ENCODE measurements around the gene UBE2D1. TPM values are rescaled to one million over a fixed set of nuclear protein-coding genes. Genes with fewer than 3 reads are reported as not detected.

UBE2D1 gene
- total RNA-seq, 1 donor from 2014 or later: 24.9 TPM

DNA sequence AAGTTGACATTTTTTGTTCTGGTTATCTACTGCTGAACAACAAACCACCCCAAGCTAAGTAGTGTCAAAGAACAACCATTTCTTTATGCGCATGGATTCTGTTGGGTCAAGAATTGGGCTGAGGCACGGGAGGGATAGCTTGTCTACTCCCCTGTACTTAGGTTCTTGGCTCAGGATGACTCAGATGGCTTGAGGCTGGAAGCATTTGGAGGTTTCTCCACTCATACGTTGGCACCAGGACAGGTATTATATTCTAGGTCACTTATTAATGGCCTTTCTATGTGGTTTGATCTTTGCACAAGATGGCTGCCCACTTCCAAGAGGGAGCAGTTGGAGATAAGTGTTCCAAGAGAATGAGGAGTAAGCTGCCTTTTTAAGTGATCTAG lies 38.6 kb downstream of the UBE2D1 start:
- Mint-ChIP-seq H3K27ac (ENCODE audit: unreplicated experiment) (no peak overlapping the region), H3K4me1 (no peaks in the 10 kb centered on the region), H3K27me3 (ENCODE audit: low read depth) (no peaks in the 10 kb centered on the region), H3K4me3 (no peak overlapping the region), H3K9me3 (no peaks in the 10 kb centered on the region), H3K36me3 (ENCODE audit: low read depth) (no peaks in the 10 kb centered on the region)
- TF ChIP-seq, protein P1, sequence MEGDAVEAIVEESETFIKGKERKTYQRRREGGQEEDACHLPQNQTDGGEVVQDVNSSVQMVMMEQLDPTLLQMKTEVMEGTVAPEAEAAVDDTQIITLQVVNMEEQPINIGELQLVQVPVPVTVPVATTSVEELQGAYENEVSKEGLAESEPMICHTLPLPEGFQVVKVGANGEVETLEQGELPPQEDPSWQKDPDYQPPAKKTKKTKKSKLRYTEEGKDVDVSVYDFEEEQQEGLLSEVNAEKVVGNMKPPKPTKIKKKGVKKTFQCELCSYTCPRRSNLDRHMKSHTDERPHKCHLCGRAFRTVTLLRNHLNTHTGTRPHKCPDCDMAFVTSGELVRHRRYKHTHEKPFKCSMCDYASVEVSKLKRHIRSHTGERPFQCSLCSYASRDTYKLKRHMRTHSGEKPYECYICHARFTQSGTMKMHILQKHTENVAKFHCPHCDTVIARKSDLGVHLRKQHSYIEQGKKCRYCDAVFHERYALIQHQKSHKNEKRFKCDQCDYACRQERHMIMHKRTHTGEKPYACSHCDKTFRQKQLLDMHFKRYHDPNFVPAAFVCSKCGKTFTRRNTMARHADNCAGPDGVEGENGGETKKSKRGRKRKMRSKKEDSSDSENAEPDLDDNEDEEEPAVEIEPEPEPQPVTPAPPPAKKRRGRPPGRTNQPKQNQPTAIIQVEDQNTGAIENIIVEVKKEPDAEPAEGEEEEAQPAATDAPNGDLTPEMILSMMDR (conservative IDR thresholded peaks at IDR 0.05): no peak
- DNase-seq (ENCODE audit: low read depth, low spot score): no peak

DNA sequence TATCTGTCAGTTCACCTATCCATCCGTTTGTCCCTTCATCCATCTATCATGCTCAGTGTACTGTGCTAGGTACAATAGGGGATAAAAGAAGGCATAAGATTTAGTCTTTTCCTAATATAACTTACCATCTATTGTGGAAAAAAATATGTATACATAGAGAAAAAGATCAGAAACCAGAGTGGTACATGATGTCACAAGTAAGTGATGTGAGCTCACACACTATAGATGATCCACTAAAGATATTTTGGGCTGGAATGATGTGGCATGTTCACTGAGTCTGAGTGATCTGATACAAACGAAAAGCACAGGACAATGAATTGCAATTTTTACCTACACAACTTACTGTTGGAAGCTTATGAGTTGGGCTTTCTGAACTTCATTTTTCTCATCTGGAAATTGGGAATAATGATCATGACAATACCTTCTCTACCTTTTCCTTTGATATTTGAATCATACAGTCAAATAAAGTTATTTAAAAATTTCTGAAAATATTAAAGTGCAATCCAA lies 47.7 kb downstream of the UBE2D1 start:
- Mint-ChIP-seq H3K4me3 (no peak overlapping the region), H3K9me3 (no peaks in the 10 kb centered on the region), H3K27ac (ENCODE audit: unreplicated experiment) (no peak overlapping the region), H3K27me3 (ENCODE audit: low read depth) (no peaks in the 10 kb centered on the region), H3K36me3 (ENCODE audit: low read depth) (no peaks in the 10 kb centered on the region), H3K4me1 (peaks cover 24% of the 10 kb centered on the region)
- DNase-seq (ENCODE audit: low read depth, low spot score): no peak
- TF ChIP-seq, protein P1 (conservative IDR thresholded peaks at IDR 0.05): no peak

DNA sequence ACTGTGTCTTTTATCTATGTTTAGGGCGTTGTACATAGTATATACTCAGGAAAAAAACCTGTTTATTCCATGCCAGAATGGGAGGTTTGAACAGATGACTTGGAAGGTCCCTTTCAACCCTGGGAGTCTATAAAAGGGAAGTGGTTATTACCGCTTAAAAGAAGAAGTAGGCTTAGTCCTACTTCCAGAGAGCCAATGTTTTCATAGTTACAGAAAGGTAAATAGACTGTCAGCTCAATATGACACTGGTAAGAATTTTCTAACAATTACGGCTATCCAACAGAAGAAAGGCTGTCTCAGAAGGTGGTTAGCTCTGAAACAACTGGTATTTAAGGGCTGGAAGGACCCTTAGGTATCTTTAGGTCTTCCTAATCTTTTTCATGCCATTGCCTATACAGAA lies 49.3 kb downstream of the UBE2D1 start:
- peaks cover 3% of the 10 kb centered on the region for H3K36me3 Mint-ChIP-seq (ENCODE audit: low read depth)
- no peak for DNase-seq (ENCODE audit: low read depth, low spot score)

DNA sequence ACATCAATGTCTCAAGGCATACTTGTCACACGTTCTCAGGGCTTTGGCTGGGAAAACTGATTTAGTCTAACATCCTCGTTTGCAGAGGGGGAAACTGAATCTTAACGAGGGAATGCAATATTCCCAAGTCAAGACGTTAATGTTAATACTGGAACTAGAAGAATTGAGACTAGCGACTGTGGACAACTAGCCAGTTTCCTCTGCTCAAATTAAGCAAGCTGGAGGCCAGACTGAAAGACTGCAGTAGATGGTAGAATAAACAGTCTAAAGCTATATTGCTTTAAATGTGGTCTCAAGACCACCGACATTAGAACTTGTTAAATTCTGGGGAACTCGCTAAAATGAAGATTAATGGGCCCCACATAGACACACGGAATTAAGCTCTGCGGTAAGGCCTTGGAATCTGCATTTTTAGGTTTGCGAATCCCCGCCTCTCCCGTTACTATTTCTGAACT lies 49.8 kb downstream of the UBE2D1 start:
- peak overlapping the region; percentile 99 for H3K4me3 Mint-ChIP-seq
- H3K4me1 Mint-ChIP-seq: peaks cover 27% of the 10 kb centered on the region
- H3K9me3 Mint-ChIP-seq: no peaks in the 10 kb centered on the region
- DNase-seq (ENCODE audit: low read depth, low spot score): no peak
- no peaks in the 10 kb centered on the region for H3K27me3 Mint-ChIP-seq (ENCODE audit: low read depth)
- TF ChIP-seq, protein P1 (conservative IDR thresholded peaks at IDR 0.05): no peak
- peaks cover 3% of the 10 kb centered on the region for H3K36me3 Mint-ChIP-seq (ENCODE audit: low read depth)
- H3K27ac Mint-ChIP-seq (ENCODE audit: unreplicated experiment): peak overlapping the region; percentile 99

More for the DNA sequence above, 49.3 kb downstream of the UBE2D1 start:
- no peaks in the 10 kb centered on the region for H3K27me3 Mint-ChIP-seq (ENCODE audit: low read depth)
- peak overlapping the region; percentile 99 for H3K4me3 Mint-ChIP-seq
- H3K9me3 Mint-ChIP-seq: no peaks in the 10 kb centered on the region
- TF ChIP-seq, protein P1 (conservative IDR thresholded peaks at IDR 0.05): no peak
- H3K4me1 Mint-ChIP-seq: peaks cover 24% of the 10 kb centered on the region
- H3K27ac Mint-ChIP-seq (ENCODE audit: unreplicated experiment): no peak overlapping the region

DNA sequence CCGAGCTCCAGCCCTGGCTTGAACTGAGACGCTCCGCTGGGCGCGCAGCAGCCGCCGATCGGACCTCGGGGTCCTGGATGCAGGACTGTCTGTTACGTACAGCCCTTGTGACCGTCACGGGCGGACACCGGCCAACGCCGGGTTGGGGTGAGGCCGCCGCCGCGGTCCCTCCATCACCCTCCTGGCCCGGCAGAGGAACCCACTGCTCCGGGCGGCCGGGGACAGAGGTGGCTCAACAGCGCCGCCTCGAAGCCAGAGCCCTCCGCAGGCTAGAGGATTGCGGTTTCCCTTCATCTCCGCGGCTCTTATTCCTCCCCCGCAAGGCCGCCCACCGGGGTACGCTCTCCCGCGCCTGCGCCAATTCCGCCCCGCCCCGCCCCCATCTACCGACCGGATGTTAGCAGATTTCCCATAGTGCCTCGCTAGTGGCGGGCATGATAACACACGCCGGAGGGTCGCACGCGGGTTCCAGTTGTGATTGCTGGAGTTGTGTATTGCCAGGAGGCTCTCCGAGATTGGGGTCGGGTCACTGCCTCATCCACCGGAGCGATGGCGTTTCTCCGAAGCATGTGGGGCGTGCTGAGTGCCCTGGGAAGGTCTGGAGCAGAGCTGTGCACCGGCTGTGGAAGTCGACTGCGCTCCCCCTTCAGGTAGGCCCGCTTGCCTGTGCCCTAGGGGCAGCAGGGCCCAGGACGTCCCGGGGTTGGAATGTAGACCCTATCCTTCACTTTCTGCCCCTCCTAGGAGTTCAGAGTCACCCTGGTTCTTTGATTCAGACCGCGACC lies 50.4 kb downstream of the UBE2D1 start, which contains the start of gene TFAM:
Gene TFAM (plus strand): TSS at position 412 of the 785 bp plus-strand sequence. CDS start 138 bp downstream, at position 550.
- TF ChIP-seq, protein P1 (conservative IDR thresholded peaks at IDR 0.05): peak; percentile 61
- DNase-seq (ENCODE audit: low read depth, low spot score): peak; percentile 95
- Mint-ChIP-seq H3K4me3 (peak within 1 kb of the TSS; percentile 99), H3K36me3 (ENCODE audit: low read depth) (peaks cover 4% of the 10 kb centered on the region), H3K9me3 (no peaks in the 10 kb centered on the region), H3K27me3 (ENCODE audit: low read depth) (no peaks in the 10 kb centered on the region), H3K27ac (ENCODE audit: unreplicated experiment) (peak within 1 kb of the TSS; percentile 99), H3K4me1 (peaks cover 33% of the 10 kb centered on the region)
